ENCODE data around the gene FBXO3. TPM values are rescaled to one million over a fixed set of nuclear protein-coding genes. Genes with fewer than 3 reads are reported as not detected.
"Not testable (repeated sequence)": the region's sequence is repeated elsewhere in the genome, so short reads cannot be mapped to it uniquely, and the experiment has no call there.

The FBXO3 gene, protein sequence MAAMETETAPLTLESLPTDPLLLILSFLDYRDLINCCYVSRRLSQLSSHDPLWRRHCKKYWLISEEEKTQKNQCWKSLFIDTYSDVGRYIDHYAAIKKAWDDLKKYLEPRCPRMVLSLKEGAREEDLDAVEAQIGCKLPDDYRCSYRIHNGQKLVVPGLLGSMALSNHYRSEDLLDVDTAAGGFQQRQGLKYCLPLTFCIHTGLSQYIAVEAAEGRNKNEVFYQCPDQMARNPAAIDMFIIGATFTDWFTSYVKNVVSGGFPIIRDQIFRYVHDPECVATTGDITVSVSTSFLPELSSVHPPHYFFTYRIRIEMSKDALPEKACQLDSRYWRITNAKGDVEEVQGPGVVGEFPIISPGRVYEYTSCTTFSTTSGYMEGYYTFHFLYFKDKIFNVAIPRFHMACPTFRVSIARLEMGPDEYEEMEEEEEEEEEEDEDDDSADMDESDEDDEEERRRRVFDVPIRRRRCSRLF
- total RNA-seq: 40.9 TPM

DNA sequence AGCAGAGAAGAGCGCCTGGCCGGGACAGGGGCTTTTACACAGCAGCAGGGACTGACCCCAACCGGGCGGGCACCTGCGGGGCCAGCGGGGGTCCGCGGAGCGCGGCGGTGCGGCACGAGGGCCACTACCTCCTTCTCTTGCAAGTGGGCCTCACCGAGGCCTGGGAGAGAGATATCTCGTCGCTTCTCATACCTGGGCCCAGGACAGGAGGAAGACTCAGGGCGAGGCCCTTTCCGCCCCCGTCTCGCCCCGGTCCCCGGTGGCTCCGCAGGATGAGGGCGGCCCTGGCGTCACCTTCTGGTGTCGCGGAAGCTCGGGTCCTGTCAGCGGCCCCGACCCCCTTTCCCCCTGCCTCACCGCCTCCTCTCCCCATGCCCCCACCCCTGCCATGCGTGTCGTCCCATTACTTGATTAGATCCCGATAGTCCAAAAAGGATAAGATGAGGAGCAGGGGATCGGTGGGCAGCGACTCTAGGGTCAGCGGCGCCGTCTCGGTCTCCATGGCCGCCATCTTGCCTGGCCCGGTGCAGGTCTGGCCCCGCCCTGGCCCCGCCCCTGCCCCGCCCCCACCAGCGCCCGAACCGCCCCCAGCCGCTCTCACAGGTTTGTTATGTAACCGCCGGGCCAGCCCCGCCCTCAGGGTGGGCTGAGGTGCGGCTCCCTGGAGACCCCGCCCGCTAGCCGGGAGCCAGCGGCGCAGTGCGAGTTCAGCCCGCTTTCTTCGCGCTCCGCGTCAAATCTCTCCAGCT is at the start of gene FBXO3:
Gene FBXO3, minus strand, starts transcription at position 534 of the 749 bp plus-strand sequence. Its CDS starts 23 bp downstream, at position 511.
- DNase-seq: peak; percentile 72

DNA sequence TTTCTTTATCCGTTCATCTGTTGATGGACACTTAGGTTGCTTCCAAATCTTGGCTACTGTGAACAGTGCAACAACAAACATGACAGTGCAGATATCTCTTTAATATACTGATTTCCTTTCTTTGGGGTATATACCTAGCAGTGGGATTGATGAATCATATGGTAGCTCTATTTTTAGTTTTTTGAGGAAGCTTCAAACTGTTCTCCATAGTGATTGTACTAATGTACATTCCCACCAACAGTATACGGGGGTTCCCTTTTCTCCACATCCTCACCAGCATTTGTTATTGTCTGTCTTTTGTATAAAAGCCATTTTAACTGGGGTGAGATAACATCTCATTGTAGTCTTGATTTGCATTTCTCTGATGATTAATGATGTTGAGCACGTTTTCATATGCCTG is 48.7 kb upstream of the FBXO3 start:
- DNase-seq: not testable (repeated sequence)

DNA sequence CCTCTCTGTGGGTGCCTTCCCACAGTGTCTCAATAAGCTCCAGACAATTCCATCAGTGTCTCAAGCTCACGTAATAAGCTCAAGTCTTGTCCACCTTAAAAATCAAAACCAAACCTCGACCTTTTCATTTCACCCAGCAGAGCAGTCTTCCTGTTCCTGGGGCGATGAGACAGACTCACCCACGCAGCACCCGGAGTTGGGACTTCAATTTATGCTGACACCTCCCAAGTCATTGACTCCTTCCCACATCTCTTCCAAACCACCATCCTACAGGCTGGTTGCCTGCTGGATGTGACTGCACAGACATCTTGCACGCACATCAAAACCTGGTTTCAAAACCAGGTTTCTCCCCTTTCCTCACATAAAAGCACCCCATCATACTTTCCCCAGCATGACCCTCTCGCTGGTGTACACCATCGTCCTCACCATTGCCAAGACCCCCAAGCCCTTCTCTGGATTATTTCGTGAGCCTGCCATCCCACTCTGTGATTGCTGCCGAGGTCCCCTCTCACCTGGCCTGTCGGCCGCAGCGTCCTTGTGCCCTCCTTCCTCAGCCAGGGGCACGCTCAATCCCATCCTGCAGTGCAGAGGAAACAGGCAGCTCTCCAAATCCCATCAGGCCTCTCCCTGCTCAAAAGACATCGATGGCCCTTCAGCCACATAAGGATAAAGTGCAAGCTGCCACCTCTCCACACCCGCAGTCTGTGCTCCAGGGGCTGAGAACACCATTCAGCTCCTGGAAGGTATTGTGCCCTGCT is 45.1 kb upstream of the FBXO3 start:
- DNase-seq: no peak

DNA sequence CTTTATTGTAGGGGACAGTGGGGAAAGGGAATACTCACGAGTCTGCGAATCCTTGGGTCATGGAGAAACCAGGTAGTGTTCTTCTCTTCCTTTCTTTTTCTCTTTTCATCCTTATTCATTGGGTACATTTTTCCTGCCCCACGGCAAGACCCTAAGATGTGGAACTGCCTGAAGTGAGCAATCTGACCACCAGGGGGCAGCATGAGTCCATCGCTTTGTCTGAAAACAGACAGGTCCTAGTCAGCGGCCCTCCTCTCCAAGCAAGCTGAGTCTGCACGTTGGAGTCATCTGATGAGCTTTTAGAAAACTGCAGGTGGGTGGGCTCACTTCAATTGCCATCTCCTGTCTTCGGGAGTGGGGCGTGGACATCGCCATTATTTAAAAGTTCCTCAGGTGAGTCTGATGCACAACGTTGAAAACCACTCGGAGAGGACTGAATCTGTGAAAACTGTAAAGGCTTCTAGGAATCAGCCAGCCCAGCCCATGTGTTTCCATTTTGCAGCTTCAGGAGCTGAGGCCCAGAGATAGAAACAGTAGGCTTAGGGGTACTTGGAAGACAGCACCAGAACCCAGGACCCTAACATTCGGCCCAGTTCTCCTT is 34.0 kb upstream of the FBXO3 start:
- peak; percentile 38 for DNase-seq

DNA sequence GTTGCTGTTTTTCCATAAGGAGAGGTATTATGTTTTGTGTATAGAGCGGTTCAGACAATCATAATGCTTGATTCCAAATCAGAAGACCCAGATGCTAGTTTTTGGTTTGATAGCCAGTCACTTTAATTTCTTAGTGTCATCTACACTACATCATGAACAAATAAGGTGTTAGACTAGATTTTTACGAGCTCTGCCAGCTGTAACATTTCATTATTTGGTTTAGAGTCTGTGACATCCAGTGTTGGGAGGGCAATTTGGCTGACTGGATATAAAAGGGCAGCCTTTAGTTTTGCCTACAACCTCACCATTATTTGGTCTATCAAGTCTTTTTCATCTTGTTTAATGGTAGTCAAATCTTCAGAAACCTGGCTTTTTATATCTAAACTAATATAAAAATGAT is 30.2 kb upstream of the FBXO3 start:
- DNase-seq: no peak

DNA sequence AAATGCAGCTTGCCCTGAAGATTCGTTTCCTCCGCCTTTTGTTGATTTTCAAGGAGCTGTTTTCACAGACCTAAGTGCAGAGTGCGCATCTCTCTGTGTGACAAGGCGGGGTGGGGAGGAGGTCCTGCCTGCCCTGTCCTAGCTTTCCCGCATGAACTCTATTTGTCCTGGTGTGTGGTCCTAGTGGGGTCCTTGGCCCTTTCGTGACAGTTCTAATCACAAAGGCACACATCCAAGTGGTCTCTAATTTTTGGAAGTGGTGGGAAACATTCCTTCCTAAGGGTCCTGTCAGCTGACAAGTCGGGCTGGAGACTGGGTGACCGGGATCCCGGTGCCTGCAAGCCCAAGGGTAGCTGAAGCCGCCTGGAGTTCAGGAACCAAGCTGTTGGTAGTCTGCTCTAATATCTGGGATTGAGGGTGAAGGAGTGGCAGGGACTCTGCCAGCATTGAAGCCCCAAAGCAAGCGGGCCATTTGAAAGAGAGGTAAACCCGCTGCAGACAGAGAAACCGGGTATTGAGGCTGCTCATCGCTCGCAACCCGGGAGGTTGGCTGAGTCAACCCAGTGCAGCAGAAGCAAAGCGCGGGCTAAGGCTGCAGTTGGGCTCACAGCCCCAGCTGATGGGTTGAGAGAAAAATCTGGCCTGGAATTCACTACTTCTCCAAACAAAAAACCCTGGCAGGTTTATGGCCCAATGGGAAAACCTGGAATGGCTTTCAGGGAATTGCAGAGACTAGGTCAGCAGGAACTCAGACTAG is 28.1 kb upstream of the FBXO3 start:
- DNase-seq: peak; percentile 69

DNA sequence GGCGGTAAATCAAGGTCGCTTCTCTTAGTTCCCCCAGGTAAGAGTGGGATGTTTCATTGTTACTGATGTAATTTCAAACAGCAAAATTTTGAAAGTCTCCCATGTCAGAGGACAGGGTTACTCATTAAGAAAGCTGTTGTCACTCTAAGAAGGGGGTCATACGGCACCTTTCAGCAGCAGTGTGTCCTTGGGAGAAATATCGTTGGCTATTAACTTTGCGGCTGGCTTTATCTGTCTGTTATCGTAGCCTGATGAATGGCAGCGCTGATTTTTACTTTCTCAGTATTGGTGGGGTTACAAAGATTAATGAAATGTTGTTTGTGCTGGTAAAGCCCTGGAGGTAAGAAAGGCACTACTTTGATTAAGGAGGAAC is 27.5 kb upstream of the FBXO3 start:
- DNase-seq: no peak

DNA sequence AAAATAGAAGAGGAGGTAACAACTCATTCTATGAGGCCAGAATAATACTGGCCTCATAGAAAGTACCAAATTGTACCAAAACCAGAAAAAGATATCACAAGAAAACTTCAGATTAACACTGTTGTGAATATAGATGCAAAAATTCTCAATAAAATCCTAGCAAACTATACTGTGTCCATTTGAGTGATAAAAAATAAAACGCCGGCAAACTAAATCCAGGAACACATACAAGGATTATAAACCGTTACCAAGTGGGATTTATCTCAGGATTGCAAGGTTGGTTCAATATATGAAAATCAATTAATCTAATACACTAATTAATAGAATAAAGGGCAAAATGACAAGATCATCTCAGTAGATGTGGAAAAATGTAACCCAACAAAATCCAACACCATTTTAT is 23.6 kb upstream of the FBXO3 start:
- DNase-seq: no peak

DNA sequence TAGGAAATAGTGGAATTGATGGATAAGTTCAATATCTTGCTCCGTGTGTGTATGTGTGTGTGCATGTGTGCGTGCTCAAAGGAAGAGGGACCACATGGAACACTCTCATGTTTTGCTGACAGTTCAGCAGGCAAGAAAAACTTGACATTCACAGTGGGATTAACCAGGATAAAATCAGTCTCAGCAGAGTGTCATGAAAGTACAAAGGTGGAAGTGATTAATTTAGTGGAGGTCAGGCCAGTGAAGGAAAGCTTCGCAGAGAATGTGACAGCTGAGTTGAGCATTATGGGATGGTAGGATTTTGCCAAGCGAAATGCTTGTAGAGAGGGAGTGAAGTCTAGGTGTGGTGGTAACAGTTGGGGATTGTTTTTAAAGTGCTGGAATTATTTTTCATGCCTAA is 15.7 kb upstream of the FBXO3 start:
- DNase-seq: no peak

DNA sequence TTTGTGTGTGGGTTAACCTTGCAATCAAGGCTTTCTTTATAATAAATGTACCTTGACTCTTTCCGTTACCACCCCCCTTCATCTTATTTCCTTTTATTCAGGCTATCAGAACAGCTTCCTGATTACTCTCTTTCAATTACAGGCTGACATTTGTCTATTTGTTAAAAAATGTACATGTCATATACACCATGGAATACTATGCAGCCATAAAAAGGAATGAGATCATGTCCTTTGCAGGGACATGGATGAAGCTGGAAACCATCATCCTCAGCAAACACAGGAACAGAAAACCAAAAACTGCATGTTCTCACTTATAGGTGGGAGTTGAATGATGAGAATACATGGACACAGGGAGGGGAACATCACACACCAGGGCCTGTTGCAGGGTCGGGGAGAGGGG is 13.8 kb upstream of the FBXO3 start:
- DNase-seq: not testable (repeated sequence)

DNA sequence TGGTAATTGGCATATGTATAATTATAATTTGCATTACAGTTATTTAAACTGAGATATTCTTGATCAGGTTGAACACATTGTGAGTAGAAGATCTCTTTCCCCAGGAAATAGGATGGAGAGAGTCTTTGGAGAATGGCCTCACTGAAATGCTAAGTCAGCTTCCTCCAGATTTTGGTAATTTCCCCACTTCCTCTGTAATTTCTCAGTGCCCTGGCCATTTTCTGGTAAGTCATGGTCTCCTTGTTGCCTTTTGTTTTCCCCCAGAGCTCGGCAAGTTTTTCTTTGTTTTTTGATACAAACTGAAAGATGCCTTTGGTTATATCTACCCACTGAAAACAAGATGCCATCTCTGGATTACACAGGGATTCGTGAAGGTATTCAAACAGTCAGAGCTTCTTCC is 12.8 kb upstream of the FBXO3 start:
- DNase-seq: no peak

DNA sequence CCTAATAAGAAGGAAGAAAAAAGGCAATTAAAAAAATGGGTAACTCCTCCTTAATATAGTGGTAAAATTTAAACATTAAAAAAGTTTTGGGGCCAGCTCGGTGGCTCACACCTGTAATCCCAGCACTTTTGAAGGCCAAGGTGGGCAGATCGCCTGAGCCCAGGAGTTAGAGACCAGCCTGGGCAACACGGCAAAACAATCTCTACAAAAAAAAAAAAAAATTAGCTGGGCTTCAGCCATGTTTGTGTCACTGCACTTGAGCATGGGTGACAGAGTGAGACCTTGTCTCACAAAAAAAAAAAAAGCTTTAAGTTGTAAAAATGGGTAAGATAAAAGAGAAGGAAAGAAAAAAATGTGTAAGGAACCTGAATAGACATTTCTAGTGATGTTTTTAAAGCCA is 11.3 kb upstream of the FBXO3 start:
- DNase-seq: no peak

DNA sequence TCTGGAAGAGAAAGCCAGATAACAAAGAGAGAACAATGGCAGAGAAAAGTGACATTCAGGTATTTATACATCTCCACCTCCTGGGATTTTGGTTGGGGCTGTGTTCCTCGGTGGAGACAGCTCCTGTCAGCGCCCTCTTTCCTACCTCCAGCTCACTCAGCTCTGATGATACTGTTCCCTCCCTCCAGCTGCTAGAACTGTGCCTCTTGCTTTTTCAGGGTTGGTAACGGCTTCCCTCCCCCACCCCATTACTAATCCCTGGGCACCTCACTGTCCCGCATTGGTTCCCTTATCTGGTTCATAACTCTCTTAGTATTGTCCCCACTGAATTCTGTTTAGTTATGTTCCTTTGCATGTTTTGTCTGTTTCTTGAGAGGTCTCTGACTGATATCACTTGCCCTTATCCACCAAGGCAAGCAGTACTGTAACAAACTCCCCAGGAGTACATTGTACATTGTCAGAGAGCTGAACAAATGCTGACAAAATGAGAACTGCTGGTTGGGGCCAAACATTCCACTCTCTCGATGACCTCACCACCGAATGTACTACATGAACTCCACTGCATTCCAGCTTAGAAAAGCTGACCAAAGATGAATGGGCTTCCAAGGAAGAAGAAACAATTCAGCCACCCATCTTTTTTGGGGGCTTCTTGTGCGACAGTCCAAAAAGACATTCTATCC is 5.7 kb upstream of the FBXO3 start:
- peak; percentile 39 for DNase-seq

DNA sequence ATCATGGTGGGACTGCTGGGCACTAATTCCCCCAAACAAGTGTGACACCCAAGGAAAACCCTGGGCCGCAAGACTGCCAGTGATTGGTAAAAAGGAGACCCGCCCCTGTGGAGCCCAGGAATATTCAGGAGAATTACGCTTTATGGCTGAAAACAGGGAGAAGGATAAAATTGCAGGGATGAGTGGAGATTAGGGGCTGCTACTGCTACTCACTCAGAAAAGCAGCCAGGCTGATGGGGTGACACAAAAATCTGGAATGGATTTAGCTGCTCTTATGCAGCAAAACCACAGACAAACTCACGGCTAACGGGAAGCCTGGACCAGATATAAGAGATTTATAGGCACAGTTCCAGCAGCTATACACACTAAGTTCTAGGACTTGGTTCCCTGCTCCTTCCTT is 4.4 kb upstream of the FBXO3 start:
- DNase-seq: peak; percentile 76

DNA sequence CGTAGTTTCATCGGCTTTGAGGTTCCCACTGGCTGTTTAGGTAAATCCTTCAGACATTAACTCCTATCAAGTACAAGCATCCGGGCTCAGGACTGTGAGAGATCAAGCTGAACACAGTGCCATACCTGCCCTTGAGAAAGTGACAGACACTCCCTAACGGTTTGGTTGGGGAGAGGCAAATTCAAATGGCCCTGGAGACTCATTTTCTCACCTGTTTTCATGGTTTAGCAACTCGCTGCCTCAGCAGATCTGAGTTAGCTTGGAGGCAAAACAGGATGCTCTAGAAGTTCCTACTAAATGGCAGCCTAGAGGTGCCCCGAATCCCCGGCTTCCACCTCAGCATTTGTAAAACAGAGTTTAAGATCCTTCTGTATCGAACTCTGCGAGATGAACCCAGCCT is 3.6 kb upstream of the FBXO3 start:
- DNase-seq: no peak

DNA sequence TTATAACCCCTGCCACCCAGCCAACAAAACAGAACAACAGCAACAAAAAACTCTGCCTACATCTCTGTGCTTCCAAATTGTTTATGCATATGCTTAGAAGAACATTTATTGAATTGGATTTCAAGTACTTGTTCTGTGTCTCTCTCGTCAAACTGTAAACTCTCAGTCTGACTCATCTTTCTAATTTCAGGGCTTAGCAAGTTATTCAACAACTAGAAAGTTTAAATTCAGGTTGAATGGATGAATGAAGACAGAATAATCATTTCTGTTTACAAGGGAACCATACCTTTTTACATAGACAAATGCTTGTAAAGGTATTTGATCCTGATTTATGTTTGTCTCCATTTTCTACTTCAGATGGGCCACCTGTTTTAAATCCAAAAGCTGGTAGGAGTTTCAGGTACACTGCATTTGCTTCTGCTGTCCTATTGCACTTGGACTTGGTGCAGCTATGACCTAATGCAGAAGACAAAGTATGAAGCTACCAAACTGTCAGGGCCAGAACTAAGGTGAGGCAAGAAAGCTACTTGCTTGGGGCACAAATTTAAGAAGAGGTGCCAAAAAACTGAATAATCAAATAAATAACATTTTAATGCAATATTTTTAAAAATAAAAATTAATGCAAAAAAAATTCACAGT is 1.6 kb upstream of the FBXO3 start:
- DNase-seq: no peak

DNA sequence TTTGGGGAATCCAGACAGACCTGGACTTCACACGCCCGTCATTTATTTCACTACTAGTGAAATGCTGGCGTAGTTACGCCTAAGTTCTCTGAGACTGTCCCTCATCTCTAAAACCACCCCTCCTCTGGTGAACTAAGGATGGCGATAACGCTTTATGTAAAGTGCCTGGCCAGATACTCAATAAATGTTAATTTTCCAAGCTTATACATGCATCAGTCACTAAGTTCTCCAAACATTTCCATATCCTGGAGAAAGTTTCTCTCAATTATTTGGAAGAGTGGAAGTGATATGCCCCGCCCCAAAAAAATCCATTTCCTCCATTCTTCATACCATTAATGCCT is 1.1 kb upstream of the FBXO3 start:
- no peak for DNase-seq

DNA sequence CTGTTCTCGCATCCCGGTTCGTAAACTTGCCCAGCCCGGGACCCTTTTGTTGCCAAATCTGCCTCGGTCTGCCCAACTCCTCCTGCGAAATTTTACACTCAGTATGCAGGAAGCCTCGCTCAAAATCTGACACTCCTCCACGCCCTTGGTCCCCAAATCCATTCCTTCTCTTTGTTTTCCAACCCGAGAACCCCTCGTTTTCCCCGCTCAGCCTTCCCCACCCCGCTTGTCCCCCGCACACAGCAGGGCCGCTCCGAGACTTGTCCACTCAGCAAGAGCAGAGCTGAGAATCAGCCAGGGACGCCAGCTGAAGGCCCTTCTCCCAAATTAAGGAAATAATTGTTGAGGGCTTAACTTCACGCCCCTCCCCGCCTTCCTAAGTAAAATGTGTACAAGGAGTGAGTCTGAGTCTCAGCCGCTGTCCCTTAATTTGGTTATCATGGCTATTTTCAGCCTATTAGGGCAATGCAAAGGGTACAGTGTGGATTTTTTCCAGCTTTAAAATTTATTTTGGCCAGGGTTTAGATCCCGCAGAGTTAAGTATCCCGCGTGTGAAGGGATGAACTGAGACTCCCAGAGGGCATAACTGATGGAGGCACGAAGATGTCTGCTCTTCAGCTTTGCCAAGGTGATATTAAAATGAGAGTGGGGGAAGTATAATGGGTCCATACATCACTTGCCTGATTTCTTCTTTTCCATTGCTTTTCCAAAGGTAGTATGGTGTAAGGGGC is 581 bp upstream of the FBXO3 start:
- no peak for DNase-seq

DNA sequence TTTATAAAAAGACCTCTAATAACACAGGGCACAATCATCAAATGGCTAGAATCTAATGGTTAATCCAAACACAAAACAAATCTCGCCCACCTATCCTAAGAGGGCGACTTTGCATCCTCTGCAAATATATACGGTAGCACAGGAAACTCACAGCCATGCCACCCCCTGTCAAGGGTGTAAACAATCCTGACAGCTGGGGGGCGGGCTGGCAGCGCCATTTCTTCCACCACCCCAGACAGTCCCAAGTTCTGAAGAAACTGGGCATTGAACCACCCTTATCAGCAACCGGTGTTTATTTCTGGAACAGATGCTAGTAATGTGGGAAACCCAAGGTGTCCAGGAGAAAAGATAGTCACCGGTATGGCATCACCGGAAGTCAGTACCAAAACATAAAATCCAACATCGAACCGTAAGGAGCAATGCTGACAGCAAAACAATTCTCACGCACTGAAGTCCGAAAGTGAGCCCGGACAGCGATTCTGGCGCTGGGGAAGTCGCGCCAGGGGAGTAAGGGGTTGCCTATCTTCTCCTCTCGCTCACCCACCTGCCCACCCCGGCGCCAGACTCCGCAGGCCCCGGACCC is 825 bp downstream of the FBXO3 start:
- no peak for DNase-seq

DNA sequence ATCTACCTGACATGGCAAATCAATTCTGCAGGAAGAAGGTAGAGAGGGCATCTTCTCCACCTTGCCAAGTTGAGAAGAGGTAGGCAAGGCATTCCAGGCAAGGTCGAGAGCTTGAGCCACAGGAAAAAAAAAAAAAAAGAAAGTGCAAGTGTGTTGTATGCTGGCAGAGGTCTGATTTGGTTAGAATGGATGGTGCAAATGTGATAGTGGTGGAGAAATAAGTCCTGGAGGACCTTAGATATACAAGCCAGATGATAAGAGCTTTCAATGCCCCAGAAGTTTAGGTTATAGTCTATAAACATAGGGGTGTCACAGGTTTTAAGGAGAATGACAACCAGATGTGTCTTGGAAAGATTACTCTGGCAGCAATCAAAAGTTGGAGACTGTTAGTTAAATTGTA is 1.4 kb downstream of the FBXO3 start:
- no peak for DNase-seq

Measured in skin of body (tissue), 2 donors.